Stomach (tissue), 9 donors: Measurements from ENCODE around the gene ABTB2. TPM values are rescaled to one million over a fixed set of nuclear protein-coding genes. Genes with fewer than 3 reads are reported as not detected.

Source experiments
- DNase-seq, 2 donors: peaks; one replicate each; pipeline versions ENCODE4 v3.0.0 to v3.0.0-alpha.2; 2013 to 2019
- H3K27ac ChIP-seq, 5 donors: fragments of 200-600 bp in 4 of 5; sonication (generic) in 4 of 5; one replicate each; pipeline ENCODE4 v1.5.1; 2013 to 2019; ENCODE audit warnings: mild to moderate bottlenecking in 1 of 5, moderate library complexity in 1 of 5
- H3K27me3 ChIP-seq, 3 donors: fragments of 200-600 bp; sonication (generic); one replicate each; pipeline ENCODE4 v1.5.1; 2017 to 2019; ENCODE audit warnings: mixed run types in 1 of 3
- H3K36me3 ChIP-seq, 4 donors: fragments of 200-600 bp; sonication (generic); 1 replicate in 3 of 4; 2 replicates in 1 of 4; pipeline ENCODE4 v1.5.1; 2016 to 2019
- H3K4me1 ChIP-seq, 4 donors: fragments of 200-600 bp; sonication (generic); one replicate each; pipeline ENCODE4 v1.5.1; 2016 to 2019
- H3K4me3 ChIP-seq, 4 donors: fragments of 200-600 bp; sonication (generic) in 3 of 4; one replicate each; pipeline ENCODE4 v1.5.1; 2016 to 2019; ENCODE audit warnings: mild to moderate bottlenecking in 1 of 4
- H3K9me3 ChIP-seq, 4 donors: fragments of 200-600 bp; sonication (generic); one replicate each; pipeline ENCODE4 v1.5.1; 2016 to 2019
- EP300 ChIP-seq: sonication (generic); formaldehyde crosslinking; IDR thresholded peaks from one replicate; pipeline ENCODE4 v1.6.1; 2017; ENCODE audit warnings: antibody characterized with exemption
- POLR2A ChIP-seq, 4 donors: fragments of 450-650 bp; IDR thresholded peaks; one replicate each; pipeline ENCODE4 v1.6.1; 2016; ENCODE audit warnings: antibody characterized with exemption in 4 of 4, control low read depth in 2 of 4, mild to moderate bottlenecking in 1 of 4, moderate library complexity in 1 of 4
- POLR2AphosphoS5 ChIP-seq, 3 donors: sonication (generic); formaldehyde crosslinking; IDR thresholded peaks; one replicate each; pipeline ENCODE4 v1.6.1; 2016; ENCODE audit warnings: antibody characterized with exemption in 3 of 3
- WGBS, 5 donors: extraction: QIAGEN DNeasy Blood & Tissue Kit in 3 of 5; methylation state at CpG; one replicate each; pipeline versions ENCODE4 v1.1.5 to v1.1.7; 2013 to 2018; 5-methylcytosine and 5-hydroxymethylcytosine counted together
- intact Hi-C: fragments of 100-400 bp; cut with DNase I; formaldehyde crosslinking; loops from one replicate; pipeline ENCODE4 v1.15.1; 2023; ENCODE audit warnings: low total_unique reads
- polyA plus RNA-seq, 3 donors: library from polyadenylated mRNA; stranded (reverse); fragments of 200-250 nt; gene quantifications; one replicate each; pipeline ENCODE4 v1.2.3, GENCODE V29; 2013
- total RNA-seq, 5 donors: library from RNA; depleted of rRNA; stranded (reverse); fragments of >200 nt; gene quantifications; one replicate each; pipeline versions ENCODE4 v1.1.0 to v1.2.3, GENCODE V29; 2014 to 2016
- TF ChIP-seq, protein P1 (sequence below), 7 experiments: fragments of 450-650 bp in 4 of 7; fragments of 200-600 bp in 3 of 7; sonication (generic) in 3 of 7; IDR thresholded peaks; one replicate each; pipeline ENCODE4 v1.5.1; 2016 to 2019; ENCODE audit warnings: antibody characterized with exemption in 7 of 7, control low read depth in 2 of 7, mild to moderate bottlenecking in 1 of 7
- donor health status: healthy with polysubstance abuse.
- donor health status: Bipolar disorder and iron deficiency.
- donor health status: healthy.

The ABTB2 gene
- total and polyA plus RNA-seq, 8 donors, result 0.58 to 12.7 (median 2.2) TPM

DNA sequence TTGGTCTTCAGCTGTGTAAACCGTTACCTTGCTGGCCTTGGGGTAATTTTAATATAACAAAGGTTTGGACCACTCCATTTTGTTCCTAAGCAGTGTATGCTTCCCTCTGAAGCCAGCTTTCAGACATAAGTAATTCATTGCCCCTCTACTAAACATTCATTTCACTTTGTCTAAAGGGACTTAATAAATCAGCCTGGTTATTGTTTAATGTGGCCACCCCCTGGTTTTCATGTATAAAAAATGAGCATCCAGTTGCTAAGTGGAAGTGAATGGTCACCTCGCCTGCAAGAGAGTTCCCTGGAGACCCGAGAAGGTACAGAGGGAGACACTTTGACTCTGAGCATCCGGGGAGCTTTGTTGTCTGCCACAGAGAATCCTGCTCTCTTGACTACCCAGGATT, 3.9 kb downstream of the ABTB2 start:
- H3K4me3 ChIP-seq, result no peak overlapping the region
- WGBS, 5 donors, result 74 to 92% (median 89%) methylated on average over 4 of the region's 4 CpGs
- TF ChIP-seq POLR2AphosphoS5 (IDR thresholded peaks at IDR 0.05), result no peak
- TF ChIP-seq POLR2A (IDR thresholded peaks at IDR 0.05), result no peak
- no peak for TF ChIP-seq EP300
- TF ChIP-seq, protein P1, sequence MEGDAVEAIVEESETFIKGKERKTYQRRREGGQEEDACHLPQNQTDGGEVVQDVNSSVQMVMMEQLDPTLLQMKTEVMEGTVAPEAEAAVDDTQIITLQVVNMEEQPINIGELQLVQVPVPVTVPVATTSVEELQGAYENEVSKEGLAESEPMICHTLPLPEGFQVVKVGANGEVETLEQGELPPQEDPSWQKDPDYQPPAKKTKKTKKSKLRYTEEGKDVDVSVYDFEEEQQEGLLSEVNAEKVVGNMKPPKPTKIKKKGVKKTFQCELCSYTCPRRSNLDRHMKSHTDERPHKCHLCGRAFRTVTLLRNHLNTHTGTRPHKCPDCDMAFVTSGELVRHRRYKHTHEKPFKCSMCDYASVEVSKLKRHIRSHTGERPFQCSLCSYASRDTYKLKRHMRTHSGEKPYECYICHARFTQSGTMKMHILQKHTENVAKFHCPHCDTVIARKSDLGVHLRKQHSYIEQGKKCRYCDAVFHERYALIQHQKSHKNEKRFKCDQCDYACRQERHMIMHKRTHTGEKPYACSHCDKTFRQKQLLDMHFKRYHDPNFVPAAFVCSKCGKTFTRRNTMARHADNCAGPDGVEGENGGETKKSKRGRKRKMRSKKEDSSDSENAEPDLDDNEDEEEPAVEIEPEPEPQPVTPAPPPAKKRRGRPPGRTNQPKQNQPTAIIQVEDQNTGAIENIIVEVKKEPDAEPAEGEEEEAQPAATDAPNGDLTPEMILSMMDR (IDR thresholded peaks at IDR 0.05), result no peak
- DNase-seq, result no peak
- peaks cover 0 to 37% (median 11%) of the 10 kb centered on the region in 3 donors for H3K27me3 ChIP-seq
- no peak overlapping the region for H3K27ac ChIP-seq
- H3K4me1 ChIP-seq, result peaks cover 18 to 52% (median 37%) of the 10 kb centered on the region in 4 donors
- no peaks in the 10 kb centered on the region for H3K9me3 ChIP-seq
- no peaks in the 10 kb centered on the region for H3K36me3 ChIP-seq
- intact Hi-C loops, result no loop called here

DNA sequence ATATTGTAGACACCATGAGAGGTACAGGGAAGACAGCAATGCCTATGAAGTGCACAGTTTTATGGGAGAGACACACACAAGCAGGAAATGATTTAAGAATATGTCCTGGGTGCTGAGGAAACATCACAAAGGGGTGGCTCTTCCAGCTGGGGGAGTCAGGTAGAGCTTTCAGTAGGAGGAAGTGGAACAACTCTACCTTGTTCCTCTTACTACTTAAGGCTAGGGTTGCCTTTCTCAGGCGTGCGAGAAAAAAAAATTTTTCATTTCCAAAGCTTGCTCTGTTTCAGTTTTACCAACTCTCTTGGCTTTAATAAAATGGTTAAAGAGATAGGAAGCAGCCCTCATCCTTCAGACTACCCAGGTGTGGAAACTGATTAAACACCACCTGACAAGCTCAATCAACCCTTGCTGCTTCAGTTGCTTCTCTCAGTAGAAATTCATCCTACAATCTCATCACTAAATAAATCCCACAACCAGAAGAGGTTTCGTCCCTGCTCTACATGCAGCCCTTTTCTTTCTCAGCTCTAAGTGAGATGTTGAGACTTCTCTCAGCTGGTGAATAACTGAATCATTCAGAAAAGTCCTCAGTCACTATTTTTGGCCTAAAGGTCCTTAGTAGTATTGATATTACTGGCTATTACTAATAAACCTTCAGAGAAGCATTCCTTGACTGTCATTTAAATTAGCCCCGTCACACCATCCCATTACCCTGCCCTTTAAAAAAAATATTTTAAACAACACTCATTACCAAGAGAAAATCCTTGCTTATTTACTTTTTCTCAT, 5.9 kb downstream of the ABTB2 start:
- intact Hi-C loops, result no loop called here
- DNase-seq, result no peak
- Histone ChIP-seq H3K4me1 (peaks cover 11 to 52% (median 29%) of the 10 kb centered on the region in 4 donors), H3K27ac (no peak overlapping the region), H3K9me3 (no peaks in the 10 kb centered on the region), H3K36me3 (no peaks in the 10 kb centered on the region), H3K4me3 (no peak overlapping the region), H3K27me3 (peaks cover 0 to 34% (median 11%) of the 10 kb centered on the region in 3 donors)
- TF ChIP-seq EP300 (no peak), POLR2A (IDR thresholded peaks at IDR 0.05) (no peak), POLR2AphosphoS5 (IDR thresholded peaks at IDR 0.05) (no peak)
- TF ChIP-seq, protein P1 (IDR thresholded peaks at IDR 0.05), result no peak
- 85 to 90% (median 88%) methylated on average over 4 of the region's 4 CpGs for WGBS, 5 donors

DNA sequence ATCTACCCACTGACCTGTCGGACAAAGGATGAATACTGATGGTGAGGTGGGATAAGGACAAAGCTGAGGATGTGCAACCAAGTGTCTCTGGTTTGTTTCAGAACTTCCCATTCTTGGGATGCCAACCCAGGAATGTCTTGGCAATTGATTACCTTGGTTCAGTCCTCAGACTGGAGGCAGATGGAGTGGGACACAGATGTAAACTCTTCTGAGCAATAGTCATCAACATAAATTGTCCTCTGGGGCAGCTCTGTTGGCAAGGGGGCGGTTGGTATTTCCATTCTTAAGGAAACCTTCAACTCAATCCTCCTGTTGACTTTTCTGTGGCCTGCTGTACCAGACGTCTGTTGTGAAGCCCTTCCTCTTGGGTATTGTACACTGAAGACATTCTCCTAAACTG, 6.8 kb downstream of the ABTB2 start:
- no peak for TF ChIP-seq POLR2AphosphoS5 (IDR thresholded peaks at IDR 0.05)
- no peak for TF ChIP-seq EP300
- H3K27ac ChIP-seq, result no peak overlapping the region
- intact Hi-C loops, result no loop called here
- no peaks in the 10 kb centered on the region for H3K36me3 ChIP-seq
- no peak overlapping the region for H3K4me3 ChIP-seq
- peaks cover 0 to 26% (median 4%) of the 10 kb centered on the region in 3 donors for H3K27me3 ChIP-seq
- peaks cover 5 to 52% (median 25%) of the 10 kb centered on the region in 4 donors for H3K4me1 ChIP-seq
- 85 to 93% (median 88%) methylated on average over 3 of the region's 3 CpGs for WGBS, 5 donors
- no peaks in the 10 kb centered on the region for H3K9me3 ChIP-seq
- no peak for DNase-seq

DNA sequence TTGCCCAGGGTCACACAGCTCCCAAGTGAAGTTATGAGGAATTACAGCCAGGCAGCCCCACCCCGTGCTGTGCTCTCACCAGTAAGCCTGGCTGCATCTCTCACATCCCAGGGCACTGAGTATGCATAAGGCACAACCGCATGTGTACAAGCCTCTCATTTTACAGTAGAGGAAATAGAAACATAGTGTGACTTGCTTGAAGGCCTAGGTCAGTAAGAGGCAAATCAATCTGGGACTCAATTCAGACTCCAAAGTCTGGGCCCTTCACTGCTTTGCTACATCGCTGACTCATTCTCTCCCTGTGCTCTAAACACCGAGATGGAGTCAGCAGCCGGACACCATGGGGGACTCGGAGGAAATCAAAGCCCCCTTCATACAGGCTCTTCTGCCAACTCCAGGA, 7.9 kb downstream of the ABTB2 start:
- 69 to 94% (median 86%) methylated on average over 6 of the region's 6 CpGs for WGBS, 5 donors
- Histone ChIP-seq H3K27me3 (peaks cover 0 to 14% (median 0%) of the 10 kb centered on the region in 3 donors), H3K36me3 (no peaks in the 10 kb centered on the region), H3K27ac (no peak overlapping the region), H3K9me3 (no peaks in the 10 kb centered on the region), H3K4me3 (no peak overlapping the region), H3K4me1 (peaks cover 10 to 52% (median 31%) of the 10 kb centered on the region in 4 donors)
- intact Hi-C loops, result no loop called here
- TF ChIP-seq EP300 (no peak), POLR2AphosphoS5 (IDR thresholded peaks at IDR 0.05) (no peak), POLR2A (IDR thresholded peaks at IDR 0.05) (no peak)
- TF ChIP-seq, protein P1 (IDR thresholded peaks at IDR 0.05), result no peak
- DNase-seq, result no peak

DNA sequence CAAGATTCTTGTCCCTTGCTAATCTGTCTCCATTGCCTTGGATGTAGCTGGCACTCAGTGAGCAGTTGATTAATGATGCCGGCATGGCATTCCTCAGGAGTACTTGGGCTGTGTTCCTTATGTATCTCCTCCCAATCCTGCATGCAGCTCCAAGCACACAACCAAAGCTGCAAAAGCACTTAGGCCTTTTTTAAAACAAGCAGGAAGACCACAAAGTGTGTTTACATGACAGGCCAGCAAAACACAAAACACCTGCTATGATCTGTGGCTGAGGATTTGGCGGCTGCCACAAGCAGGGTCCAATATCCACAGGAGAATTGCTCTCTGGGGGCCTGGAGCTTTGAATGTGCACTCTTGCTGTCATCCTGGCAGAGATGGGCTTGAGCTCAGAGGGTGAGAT, 8.9 kb downstream of the ABTB2 start:
- 74 to 80% (median 75%) methylated on average over 1 to 2 of the region's 2 CpGs for WGBS, 5 donors
- Histone ChIP-seq H3K36me3 (no peaks in the 10 kb centered on the region), H3K9me3 (no peaks in the 10 kb centered on the region), H3K4me1 (peaks cover 13 to 55% (median 30%) of the 10 kb centered on the region in 4 donors), H3K27ac (no peak overlapping the region), H3K4me3 (no peak overlapping the region), H3K27me3 (peaks cover 0 to 5% (median 0%) of the 10 kb centered on the region in 3 donors)
- peak in 1 of 2 donors; percentile 41 for DNase-seq
- TF ChIP-seq POLR2A (IDR thresholded peaks at IDR 0.05) (no peak), POLR2AphosphoS5 (IDR thresholded peaks at IDR 0.05) (no peak), EP300 (no peak)
- TF ChIP-seq, protein P1 (IDR thresholded peaks at IDR 0.05), result no peak
- intact Hi-C loops, result no loop called here
